Mammary epithelial cell (primary cell): Measurements from ENCODE around the gene CREB5.

Experiments used
- EZH2 ChIP-seq: IDR thresholded peaks from 2 replicates; pipeline ENCODE4 v1.6.1; 2012; ENCODE audit warnings: low read length, inconsistent platforms, borderline replicate concordance
- TF ChIP-seq, protein P1 (sequence below), 2 donors: IDR thresholded peaks in 1 of 2; conservative IDR thresholded peaks in 1 of 2; 2 replicates each; pipeline ENCODE4 v1.5.1; 2011 to 2012; ENCODE audit warnings: inconsistent platforms in 2 of 2, low read length in 2 of 2, mild to moderate bottlenecking in 2 of 2, control low read depth in 1 of 2, low read depth in 1 of 2; ENCODE audit not compliant: insufficient read depth in 1 of 2; ENCODE audit errors: extremely low read depth in 1 of 2

DNA sequence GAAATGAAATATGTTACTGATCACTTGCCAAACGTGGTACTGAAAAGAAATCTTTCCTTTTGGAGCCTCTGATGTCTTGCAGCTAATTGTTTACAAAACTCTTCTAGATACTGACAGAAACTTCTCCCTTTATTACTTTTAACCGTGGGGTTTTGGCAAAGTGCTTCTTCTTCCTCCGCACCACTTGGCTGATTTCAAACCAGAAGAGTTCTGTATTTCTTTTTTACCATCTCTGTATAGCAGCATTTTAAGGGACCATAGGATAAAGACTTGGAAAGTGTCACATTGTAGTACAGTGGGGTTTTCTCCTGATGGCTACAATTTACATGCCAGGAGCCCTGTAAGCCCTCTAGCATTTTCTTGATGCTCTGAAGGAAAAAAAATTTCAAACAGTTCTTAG lies 21.9 kb upstream of the CREB5 start:
- TF ChIP-seq, protein P1, sequence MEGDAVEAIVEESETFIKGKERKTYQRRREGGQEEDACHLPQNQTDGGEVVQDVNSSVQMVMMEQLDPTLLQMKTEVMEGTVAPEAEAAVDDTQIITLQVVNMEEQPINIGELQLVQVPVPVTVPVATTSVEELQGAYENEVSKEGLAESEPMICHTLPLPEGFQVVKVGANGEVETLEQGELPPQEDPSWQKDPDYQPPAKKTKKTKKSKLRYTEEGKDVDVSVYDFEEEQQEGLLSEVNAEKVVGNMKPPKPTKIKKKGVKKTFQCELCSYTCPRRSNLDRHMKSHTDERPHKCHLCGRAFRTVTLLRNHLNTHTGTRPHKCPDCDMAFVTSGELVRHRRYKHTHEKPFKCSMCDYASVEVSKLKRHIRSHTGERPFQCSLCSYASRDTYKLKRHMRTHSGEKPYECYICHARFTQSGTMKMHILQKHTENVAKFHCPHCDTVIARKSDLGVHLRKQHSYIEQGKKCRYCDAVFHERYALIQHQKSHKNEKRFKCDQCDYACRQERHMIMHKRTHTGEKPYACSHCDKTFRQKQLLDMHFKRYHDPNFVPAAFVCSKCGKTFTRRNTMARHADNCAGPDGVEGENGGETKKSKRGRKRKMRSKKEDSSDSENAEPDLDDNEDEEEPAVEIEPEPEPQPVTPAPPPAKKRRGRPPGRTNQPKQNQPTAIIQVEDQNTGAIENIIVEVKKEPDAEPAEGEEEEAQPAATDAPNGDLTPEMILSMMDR (conservative IDR thresholded peaks at IDR 0.05 in 1 of 2, IDR thresholded peaks at IDR 0.05 in 1 of 2; ENCODE audit: extremely low read depth in 1 of 2, insufficient read depth in 1 of 2, low read depth in 1 of 2, low read length in 2 of 2) = no peak
- no peak for TF ChIP-seq EZH2
